Stimulated activated CD8-positive, alpha-beta memory T cell treated with anti-CD3 and anti-CD28 coated beads, Interleukin-2, amount 100 ng/mL, for 1 hour (primary cell): ENCODE data around the gene GPC6.

Source experiments
- DNase-seq, 2 donors: peaks; one replicate each; pipeline ENCODE4 v3.0.0-alpha.2; 2020; ENCODE audit warnings: low read depth in 2 of 2

Gene GPC6

DNA sequence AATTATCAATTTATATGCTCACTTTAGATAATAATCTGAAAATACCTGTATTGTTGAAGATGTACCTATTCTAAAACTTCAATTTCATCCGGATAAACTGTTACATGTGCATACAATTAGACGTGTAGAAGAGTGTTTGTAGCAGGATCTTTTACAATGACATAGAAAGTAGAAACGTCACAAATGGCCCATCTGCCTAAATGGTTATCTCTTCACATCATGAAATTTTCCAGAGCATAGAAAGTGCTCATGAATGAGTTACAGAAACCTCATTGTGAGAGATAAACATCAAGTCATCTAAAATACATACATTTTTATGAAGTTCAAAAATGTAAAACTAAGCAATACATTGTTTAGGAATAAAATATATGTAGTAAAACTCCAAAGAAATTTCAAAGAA lies 607.4 kb downstream of the GPC6 start:
- DNase-seq = no peak

DNA sequence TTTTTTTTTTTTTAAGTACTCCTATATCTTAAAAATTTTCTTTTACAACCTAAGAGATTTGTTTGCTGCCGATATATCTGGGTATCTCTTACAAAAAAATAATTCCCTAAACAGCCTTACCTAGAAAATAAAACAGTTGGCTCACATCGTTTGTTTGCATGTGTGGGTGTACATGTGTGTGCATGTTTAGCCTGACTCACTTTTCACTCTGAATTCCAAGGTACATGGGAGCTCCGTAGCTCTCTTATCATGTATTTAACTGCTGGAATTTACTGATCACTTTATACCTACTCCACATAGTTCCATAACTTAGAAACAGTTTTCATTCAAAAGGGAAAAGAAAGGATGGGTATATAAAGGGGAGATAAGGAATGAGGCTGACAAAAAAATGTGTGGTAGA lies 616.5 kb downstream of the GPC6 start:
- no peak for DNase-seq

DNA sequence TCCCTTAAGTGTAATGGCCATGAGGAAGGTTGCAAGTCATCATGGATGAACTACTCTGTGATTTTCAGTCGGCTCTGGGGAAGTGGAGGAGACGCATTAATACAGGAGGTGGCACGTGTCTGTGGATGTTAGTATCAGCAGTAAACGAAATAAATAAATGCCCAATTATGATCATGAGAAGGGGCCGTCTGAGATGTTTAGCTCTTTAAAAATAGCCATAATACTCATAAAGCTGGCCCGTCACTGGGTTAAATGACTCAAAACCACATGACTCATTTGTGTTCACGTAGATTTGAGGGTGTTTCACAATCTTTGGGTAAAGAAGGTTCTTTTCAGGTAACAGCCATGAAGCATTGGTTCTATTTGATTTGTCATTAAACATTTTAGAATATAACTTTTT lies 620.6 kb downstream of the GPC6 start:
- DNase-seq = no peak

DNA sequence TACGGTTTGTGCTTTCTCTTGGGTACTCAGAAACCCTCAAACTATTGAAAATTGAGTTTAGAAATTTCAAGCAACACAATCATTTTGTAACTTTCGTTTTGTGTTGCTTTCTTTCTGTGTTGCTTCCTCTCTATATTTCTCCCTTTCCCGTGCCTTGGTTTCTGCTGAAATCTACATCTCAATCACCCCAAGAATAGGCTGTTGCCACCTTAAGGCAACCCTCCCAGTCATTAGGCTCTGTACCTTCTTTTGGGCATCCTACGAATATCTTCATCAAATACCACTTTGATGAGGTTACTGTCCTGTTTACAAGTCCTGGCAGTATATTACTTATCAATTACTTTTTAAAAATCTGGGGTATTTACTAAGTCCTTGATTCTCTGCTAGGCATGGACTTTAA lies 621.6 kb downstream of the GPC6 start:
- DNase-seq = no peak

DNA sequence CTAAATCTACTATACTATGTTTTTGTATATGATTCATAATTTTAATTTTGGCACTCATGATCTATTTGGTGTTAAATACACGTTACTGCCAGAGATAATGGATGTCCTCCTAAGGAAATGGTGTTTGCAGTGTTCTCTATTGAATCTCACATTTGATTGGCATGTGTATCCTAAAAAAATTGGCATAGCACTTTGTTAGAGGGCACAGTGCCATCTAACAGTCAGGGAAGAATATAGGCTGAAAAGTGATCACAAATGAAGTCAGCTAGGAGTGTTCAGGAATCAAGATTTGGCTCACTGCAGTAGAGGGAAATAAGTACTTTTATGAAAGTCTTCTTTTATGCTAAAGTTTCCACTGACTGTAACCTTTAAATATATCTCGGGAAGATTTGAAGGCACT lies 624.6 kb downstream of the GPC6 start:
- no peak for DNase-seq

DNA sequence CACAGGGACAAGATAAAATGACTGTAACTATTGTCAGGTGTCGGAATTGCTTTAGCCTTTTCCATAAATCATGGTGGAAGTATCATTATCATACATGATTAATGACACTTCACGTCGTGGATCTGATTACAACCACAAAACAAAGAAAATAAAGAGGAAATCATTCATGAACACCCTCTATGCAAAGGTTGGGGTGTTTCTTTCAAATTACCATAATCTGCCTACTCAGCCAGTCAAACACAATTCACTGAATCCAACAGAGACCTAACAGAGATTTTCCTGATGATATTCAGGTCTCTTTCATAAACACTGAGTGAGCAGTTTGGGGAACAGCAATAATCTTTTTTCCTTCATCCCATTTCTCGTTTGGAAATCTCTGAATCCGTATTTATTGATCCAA lies 627.3 kb downstream of the GPC6 start:
- DNase-seq = no peak

DNA sequence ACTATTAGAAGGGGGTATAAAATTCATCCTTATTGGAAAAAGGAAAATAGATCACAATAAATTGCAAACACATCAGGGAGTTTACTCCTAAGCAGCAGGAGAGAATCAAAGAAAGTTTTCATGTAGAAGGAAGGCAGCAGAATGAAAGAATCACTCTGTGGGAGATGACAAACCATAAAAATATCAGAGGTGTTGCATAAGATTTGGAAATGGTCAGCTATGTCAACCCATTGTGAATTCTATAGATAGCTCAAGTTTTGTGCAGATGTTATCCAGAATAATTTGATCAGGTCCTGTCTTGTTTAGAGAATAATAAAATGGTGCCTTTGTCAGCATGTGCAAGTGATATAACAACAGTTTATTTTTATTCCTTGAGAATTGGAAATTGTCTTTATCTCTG lies 630.5 kb downstream of the GPC6 start:
- no peak for DNase-seq

DNA sequence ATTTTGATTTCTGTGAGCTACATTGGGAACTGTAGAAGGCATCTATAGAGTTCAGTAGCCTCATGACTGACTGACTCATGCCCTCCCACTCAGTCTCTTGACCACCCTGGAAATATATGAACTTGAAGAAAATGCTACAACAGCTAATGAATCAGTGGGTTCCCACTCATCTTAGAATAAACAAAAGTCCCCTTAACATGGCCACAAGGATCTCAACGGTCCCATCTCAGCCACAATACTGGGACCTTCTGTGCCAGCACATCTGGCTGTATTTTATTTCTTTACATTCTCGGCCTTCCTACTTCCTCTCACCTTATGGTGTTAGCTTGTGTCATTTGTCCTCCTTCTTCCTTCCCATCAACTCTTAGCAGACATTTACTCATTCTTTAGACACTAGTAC lies 633.1 kb downstream of the GPC6 start:
- no peak for DNase-seq

DNA sequence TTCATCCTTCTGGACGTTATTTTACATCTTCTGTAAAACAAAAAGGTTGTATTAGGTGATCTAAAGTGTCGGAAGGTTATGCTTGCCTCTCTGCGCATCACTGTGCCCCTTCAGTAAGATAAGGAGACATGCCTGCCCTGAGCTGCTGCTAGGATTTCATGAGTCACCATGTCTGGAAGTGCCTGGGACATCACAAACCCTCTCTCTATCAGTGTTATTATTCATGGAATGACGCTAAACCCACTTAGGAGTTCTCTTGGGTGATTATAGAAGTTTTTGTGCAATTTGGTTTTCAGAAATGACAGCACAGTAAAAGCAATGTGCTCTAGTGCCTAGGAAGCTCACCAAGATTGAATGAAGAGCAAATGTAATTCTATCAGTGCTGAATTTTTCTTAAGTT lies 635.2 kb downstream of the GPC6 start:
- DNase-seq = no peak

DNA sequence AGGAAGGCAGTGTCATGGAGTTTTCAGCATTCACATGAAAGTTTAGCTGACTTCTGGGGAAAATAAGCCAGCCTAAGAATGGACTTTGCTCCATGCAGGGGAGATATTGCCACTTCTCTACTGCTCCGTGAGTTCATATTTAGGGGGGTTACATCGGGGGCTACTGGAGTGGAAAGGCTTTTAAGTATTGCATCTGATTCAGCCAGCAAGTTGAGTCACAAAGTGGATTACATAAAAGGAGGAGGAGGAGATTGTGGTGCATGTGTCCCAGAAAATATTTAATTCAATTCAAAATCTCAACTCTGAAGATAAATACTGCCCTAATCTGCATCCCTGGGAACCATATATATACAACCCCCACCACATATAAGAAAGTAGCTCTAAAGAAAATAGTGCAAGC lies 635.7 kb downstream of the GPC6 start:
- no peak for DNase-seq

DNA sequence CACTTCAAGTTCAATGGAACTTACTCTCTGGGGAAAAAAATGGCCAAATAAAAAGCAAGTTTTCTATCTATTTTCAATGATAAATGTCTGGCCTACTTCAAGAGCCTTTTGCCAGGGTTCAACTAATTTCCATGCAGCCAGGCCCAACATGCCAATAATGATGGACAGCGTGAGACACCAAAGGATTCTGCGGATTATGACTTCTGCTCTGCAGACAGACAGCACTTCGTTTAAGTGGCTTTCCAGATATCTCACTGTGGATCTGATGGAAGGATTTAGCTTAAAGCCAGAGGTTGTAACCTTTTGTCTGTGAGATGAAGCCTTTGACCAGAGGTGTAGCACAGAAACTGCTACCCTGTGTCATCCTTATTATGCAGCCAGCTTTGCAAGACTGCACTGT lies 638.6 kb downstream of the GPC6 start:
- DNase-seq = no peak

DNA sequence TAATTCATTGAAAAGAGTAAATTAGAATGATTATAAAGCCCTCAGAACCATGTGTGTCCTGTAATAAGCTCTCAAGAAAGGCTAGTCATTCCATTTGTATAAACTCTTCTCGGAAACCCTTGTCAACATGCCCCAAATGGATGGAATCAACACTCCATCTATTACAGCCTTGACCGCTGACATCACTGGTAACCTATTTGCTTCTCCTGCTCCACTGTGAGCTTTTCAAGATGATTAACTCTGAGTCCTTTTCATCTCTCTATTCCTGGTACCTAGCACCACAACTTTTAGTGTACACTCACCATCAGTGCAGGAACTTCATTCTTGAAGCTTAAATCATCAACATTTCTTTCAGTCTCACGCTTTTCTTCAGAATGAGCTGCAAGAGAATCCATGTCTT lies 640.9 kb downstream of the GPC6 start:
- DNase-seq = no peak

DNA sequence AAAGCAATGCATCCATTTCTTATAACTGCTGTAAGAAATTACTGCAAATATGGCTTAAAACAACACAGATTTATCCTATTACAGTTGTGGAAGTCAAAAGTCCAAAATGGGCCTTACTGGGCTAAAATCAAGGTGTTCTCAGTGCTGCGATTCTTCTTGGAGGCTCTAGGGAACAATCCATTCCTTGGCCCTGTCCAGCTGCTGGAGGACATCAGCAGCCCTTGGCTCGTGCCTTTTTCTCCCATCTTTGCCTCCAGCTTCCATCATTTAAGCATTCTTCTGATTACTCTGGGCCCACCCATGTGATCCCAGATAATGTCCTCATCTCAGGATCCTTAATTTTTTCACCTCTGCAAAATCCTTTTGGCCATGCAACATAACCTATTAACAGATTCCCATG lies 645.8 kb downstream of the GPC6 start:
- DNase-seq = no peak

DNA sequence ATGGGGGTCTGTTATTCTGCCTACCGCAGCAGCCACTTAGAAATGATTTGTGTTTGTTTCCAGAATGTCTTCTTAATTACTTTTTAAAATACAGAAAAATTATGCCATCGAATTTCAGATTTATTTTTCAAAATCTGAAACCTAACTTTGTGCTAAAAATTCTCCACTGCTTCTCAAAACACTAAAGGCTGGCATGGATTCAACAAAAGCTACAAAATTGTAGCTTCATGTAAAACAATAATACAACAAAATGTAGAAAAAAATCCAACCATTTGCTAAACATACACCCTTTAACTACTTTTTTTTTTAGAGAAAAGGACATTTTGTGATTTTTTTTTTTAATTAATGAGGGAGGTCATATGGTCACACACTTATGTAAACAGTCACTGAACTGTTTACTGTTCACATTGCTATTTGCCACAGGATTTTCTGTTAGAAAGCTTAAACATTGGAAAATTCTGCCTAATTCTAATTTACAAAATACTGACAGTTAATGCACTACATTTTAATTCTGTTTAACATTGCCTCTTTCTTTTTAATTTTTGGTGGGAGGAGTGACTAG lies 646.3 kb downstream of the GPC6 start:
- DNase-seq = no peak

DNA sequence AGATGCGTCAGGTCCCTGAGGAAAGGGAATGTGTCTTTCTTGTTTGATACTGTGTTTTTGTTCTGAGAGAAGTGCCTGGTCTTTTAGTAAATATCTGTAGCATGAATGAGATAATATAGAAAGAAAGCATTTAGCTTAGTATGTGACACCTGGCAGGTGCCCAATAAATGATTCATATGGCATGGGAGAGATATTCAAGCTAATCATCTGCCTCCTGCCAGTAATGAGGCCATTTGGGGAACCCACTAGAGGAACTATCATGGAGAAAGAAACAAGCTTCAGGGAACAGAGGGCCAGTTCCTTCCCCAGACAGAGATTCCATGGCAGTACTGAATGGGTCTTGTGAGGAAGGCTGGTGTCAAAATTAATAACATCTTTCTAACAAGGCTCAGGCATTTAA lies 648.9 kb downstream of the GPC6 start:
- DNase-seq = no peak

DNA sequence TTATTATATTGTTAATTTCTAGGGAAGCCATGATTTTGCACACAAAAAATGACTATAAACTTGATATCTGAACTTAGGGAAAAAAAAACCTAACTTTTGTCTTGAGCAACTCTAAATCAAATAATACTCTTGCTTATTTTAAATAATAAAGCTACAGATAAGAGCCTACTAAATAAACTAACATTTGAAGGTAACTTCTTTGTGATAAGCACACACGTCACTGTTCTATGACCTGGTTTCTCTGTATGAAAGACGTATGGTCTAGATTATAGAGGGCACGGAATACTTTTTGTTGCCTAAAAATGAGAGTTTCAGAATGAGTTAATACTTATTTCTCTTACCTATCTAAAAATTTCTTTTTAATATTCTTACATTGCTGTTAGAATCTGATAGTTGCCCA lies 649.6 kb downstream of the GPC6 start:
- no peak for DNase-seq

DNA sequence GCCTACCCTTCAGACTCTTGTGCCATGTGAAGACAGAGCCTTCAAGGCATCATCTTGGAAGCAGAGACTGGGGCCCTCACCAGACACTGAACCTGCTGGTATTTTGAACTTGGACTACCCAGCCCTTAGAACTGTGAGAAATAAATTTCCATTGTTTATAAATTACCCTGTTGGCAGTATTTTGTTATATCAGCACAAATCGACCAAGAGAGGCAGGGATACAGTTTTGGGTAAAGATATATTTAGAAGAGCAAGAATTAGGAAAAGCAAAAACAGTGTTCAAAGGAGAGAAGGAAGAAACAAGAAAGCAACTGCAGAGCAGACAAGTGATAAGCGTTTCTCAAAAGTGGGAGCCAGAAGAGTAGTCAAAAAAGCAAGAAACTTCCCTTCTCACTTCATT lies 652.1 kb downstream of the GPC6 start:
- DNase-seq = no peak

DNA sequence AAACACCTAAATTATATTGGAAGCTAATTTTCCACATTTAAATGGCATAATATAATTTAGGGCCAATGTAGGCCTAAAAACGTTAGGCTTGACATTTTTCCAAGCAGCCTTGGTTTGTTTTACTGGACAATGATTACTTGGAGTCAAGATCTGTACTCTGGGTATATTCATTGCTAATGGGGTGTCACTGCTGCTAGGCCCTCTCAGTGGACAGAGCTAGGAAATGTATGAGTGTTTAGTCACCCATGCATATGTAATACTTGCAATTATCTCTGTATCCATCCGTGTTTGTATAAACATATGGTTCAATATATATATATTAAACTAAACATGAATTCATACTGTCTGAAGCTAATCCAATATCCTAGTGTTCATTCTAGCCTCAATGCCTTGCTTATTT lies 654.8 kb downstream of the GPC6 start:
- DNase-seq = no peak

DNA sequence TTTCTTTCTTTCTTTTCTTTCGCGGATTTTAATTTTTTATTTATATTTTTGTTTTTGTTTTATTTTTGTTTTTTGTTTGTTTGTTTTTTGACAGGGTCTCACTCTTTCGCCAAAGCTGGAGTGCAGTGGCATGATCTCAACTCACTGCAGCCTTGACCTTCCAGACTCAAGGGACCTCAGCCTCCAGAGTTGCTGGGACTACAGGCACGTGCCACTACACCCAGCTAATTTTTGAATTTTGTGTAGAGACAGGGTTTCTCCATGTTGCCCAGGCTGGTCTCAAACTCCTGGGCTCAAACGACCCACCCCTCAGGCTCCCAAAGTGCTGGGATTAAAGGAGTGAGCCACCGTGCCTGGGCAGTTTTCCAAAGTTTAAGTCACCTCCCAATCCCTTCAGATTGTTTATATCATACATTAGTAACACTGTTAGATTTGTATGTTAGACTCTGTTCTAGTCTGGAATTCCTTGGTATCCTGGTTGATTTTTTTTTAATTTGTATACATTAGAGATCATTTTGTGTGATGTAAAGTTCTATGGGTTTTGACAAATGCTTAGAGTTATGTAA lies 655.6 kb downstream of the GPC6 start:
- no peak for DNase-seq

DNA sequence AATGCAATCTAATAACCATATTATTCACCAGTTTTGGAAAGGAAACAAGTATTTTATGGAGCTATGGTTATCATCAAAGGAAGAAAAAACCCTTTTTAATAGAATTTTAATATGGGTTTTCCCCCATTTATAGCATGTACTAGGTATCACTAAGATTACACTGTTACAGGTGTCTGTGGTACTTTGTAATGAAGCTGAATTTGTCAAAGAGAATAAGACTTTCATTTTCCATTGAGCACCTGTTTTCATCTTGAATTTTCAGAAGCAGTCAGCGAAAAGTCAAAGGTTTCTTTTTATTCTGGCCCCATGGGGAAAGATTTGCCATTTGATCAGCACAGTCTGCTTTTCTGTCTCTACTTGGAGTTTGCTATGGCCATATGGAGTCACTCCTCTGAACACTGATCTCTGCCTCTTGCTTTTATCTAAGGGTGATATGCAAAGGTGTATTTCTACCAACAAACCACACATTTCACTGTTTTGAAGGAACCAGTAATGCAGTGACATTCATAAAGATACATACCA lies 662.9 kb downstream of the GPC6 start:
- DNase-seq = no peak

DNA sequence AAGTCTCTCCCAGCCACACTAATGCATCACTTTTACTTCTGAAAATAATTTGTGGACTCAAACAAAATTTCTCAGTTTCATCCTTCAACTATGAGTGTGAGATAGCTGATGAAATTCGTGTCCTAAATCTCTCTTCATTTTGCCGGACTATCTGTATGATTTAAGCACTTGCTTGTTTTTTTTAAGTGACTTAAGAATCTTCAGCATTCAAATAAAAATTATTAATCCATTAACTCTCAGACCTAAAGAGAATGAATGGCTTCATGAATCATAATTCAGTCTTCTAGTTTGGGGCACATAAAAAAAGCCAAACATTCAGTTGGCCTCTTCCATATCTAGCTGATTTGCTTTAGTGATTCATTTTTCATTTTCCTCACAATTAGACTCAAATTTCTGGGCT lies 673.4 kb downstream of the GPC6 start:
- DNase-seq = no peak

DNA sequence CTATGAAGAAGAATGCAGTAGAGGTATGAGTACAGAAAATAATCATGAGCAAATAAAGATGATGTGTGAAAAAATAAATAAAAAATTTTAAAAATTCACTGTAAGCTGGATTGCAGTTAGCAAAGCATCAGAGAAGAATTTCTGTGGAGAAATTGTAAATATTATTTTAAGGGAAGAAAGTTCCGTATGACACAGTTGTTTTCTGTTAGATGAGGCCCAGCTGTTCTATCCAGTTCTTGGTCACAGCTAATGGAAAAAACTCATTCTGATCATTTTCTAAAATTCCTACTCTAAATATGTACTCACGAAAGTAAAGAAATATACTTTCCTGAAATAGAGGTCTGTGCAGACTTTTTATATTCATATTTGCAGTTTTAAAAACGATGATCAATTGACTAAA lies 674.1 kb downstream of the GPC6 start:
- DNase-seq = no peak

DNA sequence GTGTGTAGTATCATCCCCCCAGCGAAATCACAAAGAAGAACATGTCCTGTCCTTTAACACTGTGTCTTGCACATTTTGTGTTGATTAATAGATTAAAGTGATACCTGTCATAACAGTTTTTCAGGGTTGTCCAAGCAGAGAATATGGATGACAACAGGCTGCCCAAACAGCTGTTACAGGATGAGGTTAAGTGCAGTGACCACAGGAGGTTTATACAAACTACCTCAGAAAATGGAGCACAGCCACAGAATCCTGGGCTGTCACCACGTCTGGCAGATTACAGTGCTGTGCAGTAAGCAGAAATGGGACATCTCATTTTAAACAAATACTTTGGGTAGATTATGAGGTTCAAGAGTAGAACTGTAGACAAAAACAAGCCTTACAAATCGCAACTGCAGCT lies 677.3 kb downstream of the GPC6 start:
- DNase-seq = no peak

DNA sequence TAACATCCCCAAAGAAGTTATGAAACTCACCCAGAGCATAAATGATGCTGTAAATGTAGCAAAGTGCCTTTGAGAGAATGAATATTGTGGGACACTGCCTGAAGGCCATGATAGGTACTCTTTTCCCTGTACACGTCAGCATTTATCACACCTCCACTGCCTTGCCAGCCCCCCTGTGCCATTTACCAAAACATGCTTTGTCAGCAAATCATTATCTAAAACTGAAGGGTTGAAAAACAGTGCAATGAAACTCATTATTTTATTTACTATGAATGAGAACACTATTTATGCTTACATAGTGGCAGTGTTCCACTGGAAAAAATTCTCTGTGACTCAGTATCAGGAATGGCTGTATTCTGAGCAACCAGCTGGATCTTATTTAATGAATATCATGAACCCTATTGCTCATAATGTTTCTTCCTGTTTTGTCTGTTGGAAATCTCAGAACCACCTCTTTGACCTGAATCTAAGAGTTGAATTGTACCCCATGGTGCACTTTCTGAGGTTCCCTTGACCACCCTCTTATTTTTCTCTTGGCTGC lies 688.7 kb downstream of the GPC6 start:
- DNase-seq = no peak
